ENCODE results near the gene LLPH. TPM values are rescaled to one million over a fixed set of nuclear protein-coding genes. Genes with fewer than 3 reads are reported as not detected.
A peak's percentile ranks its signal among the peaks of the same experiment; 100 is the strongest.

The LLPH gene
- total and polyA plus RNA-seq, 2 of the 13 experiments (the other 11 are each of a cell fraction or from before 2014, with no cell fraction given): 4.2 to 25.6 TPM

DNA sequence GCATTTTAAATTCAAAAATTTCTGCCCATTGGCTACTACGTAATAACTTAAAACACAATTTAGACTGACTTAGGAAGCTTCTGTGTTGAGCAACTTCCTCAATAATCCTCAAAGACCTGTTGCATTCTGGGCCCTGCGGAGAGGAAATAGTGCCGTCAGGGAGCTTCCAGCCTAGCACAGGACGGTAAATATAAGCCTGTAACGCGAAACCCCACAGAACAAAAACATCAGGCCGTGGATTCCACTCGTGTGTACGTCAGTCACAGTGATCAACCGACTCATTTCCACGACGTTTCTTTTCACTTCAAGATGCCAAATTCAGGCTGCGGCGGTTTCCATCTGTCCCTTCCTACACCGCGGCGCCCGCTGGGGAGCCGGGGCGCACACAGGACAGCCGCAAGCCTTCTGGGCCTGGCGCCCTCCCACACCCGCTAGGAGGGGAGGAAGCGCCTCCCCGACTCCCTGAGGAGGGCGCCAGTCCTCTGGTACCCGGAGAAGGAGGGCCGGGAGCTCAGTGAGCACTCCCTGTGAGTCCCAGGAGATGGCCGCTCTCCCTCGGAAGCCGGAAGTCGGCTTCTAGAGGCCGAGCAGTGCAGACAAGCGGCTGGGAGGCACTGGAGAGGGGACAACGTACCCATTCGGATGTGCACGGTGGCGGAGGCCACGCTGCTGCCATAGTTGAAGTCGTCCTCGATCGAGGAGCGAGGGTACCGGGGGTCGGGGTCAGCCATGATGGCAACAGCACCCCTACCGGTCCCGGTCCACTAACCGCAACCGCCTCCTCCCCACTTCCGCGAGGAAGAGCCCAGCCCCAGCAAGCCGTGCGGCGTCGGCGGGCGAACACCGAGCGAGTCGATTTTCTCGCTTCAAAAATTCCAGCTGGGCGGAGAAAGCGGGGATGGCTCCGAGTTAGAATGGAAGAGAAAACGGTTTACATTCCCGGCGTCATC, 38.9 kb upstream of the LLPH start, which contains the start of gene TMBIM4 (continued):
- TF ChIP-seq, protein P1, sequence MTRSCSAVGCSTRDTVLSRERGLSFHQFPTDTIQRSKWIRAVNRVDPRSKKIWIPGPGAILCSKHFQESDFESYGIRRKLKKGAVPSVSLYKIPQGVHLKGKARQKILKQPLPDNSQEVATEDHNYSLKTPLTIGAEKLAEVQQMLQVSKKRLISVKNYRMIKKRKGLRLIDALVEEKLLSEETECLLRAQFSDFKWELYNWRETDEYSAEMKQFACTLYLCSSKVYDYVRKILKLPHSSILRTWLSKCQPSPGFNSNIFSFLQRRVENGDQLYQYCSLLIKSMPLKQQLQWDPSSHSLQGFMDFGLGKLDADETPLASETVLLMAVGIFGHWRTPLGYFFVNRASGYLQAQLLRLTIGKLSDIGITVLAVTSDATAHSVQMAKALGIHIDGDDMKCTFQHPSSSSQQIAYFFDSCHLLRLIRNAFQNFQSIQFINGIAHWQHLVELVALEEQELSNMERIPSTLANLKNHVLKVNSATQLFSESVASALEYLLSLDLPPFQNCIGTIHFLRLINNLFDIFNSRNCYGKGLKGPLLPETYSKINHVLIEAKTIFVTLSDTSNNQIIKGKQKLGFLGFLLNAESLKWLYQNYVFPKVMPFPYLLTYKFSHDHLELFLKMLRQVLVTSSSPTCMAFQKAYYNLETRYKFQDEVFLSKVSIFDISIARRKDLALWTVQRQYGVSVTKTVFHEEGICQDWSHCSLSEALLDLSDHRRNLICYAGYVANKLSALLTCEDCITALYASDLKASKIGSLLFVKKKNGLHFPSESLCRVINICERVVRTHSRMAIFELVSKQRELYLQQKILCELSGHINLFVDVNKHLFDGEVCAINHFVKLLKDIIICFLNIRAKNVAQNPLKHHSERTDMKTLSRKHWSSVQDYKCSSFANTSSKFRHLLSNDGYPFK (CRISPR knock-in tag; IDR thresholded peaks at IDR 0.05; ENCODE audit: borderline replicate concordance): peak; percentile 88; the same call in 1 of the 2 replicates
- peak; percentile 91; the same call in 1 of the 2 replicates for TF ChIP-seq ZNF761 (CRISPR knock-in tag; conservative IDR thresholded peaks at IDR 0.05)
- no peak; the same call in 1 of the 2 replicates for TF ChIP-seq TBX3 (IDR thresholded peaks at IDR 0.05; ENCODE audit: borderline replicate concordance)
- TF ChIP-seq ZNF784 (CRISPR knock-in tag; IDR thresholded peaks at IDR 0.05; ENCODE audit: borderline replicate concordance): no peak; the same call in 1 of the 2 replicates
- 0 out of 2 replicates have a peak, but pooled peaks have one; percentile 49 for TF ChIP-seq ZNF713 (CRISPR knock-in tag; IDR thresholded peaks at IDR 0.05)
- no peak for TF ChIP-seq ZBTB1 (CRISPR knock-in tag; IDR thresholded peaks at IDR 0.05; ENCODE audit: borderline replicate concordance)
- TF ChIP-seq ZNF383 (CRISPR knock-in tag; IDR thresholded peaks at IDR 0.05; ENCODE audit: borderline replicate concordance): peak; percentile 60; the same call in 1 of the 2 replicates
- TF ChIP-seq SMAD1 (CRISPR knock-in tag; IDR thresholded peaks at IDR 0.05; ENCODE audit: borderline replicate concordance, low read depth): 0 out of 2 replicates have a peak, but pooled peaks have one; percentile 51
- peak; percentile 94 for TF ChIP-seq RBM39 (IDR thresholded peaks at IDR 0.05; ENCODE audit: low read depth, low read length, poor library complexity, severe bottlenecking)
- TF ChIP-seq ZFP36L2 (CRISPR knock-in tag; IDR thresholded peaks at IDR 0.05): 0 out of 2 replicates have a peak, but pooled peaks have one; percentile 71
- peak; percentile 51 for TF ChIP-seq SP2 (CRISPR knock-in tag; IDR thresholded peaks at IDR 0.05)
- no peak for TF ChIP-seq ZNF484 (CRISPR knock-in tag; IDR thresholded peaks at IDR 0.05; ENCODE audit: borderline replicate concordance, low read depth)
- no peak for TF ChIP-seq CHD2 (IDR thresholded peaks at IDR 0.05; ENCODE audit: low read depth, low read length)
- no peak for TF ChIP-seq RELA (CRISPR knock-in tag; IDR thresholded peaks at IDR 0.05)
- TF ChIP-seq RFX5 (IDR thresholded peaks at IDR 0.05; ENCODE audit: low read depth, low read length): no peak
- TF ChIP-seq, protein P2, sequence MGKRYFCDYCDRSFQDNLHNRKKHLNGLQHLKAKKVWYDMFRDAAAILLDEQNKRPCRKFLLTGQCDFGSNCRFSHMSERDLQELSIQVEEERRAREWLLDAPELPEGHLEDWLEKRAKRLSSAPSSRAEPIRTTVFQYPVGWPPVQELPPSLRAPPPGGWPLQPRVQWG (CRISPR knock-in tag; IDR thresholded peaks at IDR 0.05; ENCODE audit: borderline replicate concordance, low read depth): no peak
- no peak for TF ChIP-seq XBP1 (CRISPR knock-in tag; IDR thresholded peaks at IDR 0.05)
- TF ChIP-seq SRY (CRISPR knock-in tag; IDR thresholded peaks at IDR 0.05): peak; percentile 35; the same call in 1 of the 2 replicates
- TF ChIP-seq ZNF639 (CRISPR knock-in tag; conservative IDR thresholded peaks at IDR 0.05): peak; percentile 93
- peak; percentile 67 for TF ChIP-seq PHF21A (CRISPR knock-in tag; IDR thresholded peaks at IDR 0.05)
- TF ChIP-seq FOXC1 (CRISPR knock-in tag; IDR thresholded peaks at IDR 0.05; ENCODE audit: borderline replicate concordance): peak; percentile 50; the same call in 1 of the 2 replicates
- no peak for TF ChIP-seq HOXA9 (CRISPR knock-in tag; IDR thresholded peaks at IDR 0.05; ENCODE audit: borderline replicate concordance)
